CD14-positive monocyte (primary cell): ENCODE results near the gene GRIA1. TPM values are rescaled to one million over a fixed set of nuclear protein-coding genes. Genes with fewer than 3 reads are reported as not detected.

ENCODE experiments used
- DNase-seq, 3 donors: peaks; one replicate each; pipeline ENCODE4 v3.0.0-alpha.2; 2011 to 2022
- H2AFZ ChIP-seq: 2 replicates; pipeline ENCODE4 v1.6.0; 2012; ENCODE audit warnings: mild to moderate bottlenecking, low read depth, low read length, inconsistent platforms; ENCODE audit not compliant: insufficient read depth, poor library complexity, severe bottlenecking
- H3K27ac ChIP-seq, 2 donors: 1 replicate in 1 of 2; 2 replicates in 1 of 2; pipeline ENCODE4 v1.5.1; 2012 to 2013; ENCODE audit warnings: low read length in 2 of 2, control low read depth in 1 of 2, inconsistent platforms in 1 of 2, low read depth in 1 of 2, mild to moderate bottlenecking in 1 of 2
- H3K27me3 ChIP-seq, 2 donors: one replicate each; pipeline versions ENCODE4 v1.6.0 to v1.6.1; 2011 to 2013; ENCODE audit warnings: low read length in 2 of 2; ENCODE audit not compliant: control insufficient read depth in 2 of 2, insufficient read depth in 2 of 2
- H3K36me3 ChIP-seq, 2 donors: replicated peaks in 1 of 2; 1 replicate in 1 of 2; 2 replicates in 1 of 2; pipeline versions ENCODE4 v1.5.1 to v1.6.1; 2012 to 2013; ENCODE audit warnings: low read length in 2 of 2, control low read depth in 1 of 2, inconsistent platforms in 1 of 2, mild to moderate bottlenecking in 1 of 2; ENCODE audit not compliant: insufficient read depth in 2 of 2, control insufficient read depth in 1 of 2
- H3K4me1 ChIP-seq, 2 donors: 1 replicate in 1 of 2; 2 replicates in 1 of 2; pipeline versions ENCODE4 v1.5.1 to v1.6.1; 2012 to 2013; ENCODE audit warnings: low read length in 2 of 2, control low read depth in 1 of 2, inconsistent platforms in 1 of 2, mild to moderate bottlenecking in 1 of 2, moderate library complexity in 1 of 2; ENCODE audit not compliant: insufficient read depth in 2 of 2, control insufficient read depth in 1 of 2
- H3K4me2 ChIP-seq: replicated peaks from 2 replicates; pipeline ENCODE3; 2012; ENCODE audit warnings: low read length, moderate library complexity, mild to moderate bottlenecking; ENCODE audit not compliant: poor library complexity, severe bottlenecking; ENCODE audit errors: extremely low read depth
- H3K4me3 ChIP-seq, 3 experiments: fragments of 200-600 bp in 1 of 3; sonication (generic) in 1 of 3; replicated peaks in 1 of 3; 1 replicate in 2 of 3; 2 replicates in 1 of 3; pipeline ENCODE4 v1.5.1; 2011 to 2013; ENCODE audit warnings: low read length in 3 of 3, mild to moderate bottlenecking in 3 of 3, control low read depth in 2 of 3, low read depth in 2 of 3, inconsistent platforms in 1 of 3, moderate library complexity in 1 of 3
- H3K79me2 ChIP-seq: 2 replicates; pipeline ENCODE4 v1.6.0; 2012; ENCODE audit warnings: mild to moderate bottlenecking, control low read depth, inconsistent platforms, low read length, moderate library complexity; ENCODE audit not compliant: insufficient read depth
- H3K9ac ChIP-seq: 2 replicates; pipeline ENCODE4 v1.6.0; 2017; ENCODE audit warnings: low read length, mild to moderate bottlenecking; ENCODE audit not compliant: insufficient read depth, poor library complexity, severe bottlenecking
- H3K9me3 ChIP-seq, 2 donors: replicated peaks in 1 of 2; 1 replicate in 1 of 2; 2 replicates in 1 of 2; pipeline versions ENCODE4 v1.5.1 to v1.6.1; 2012 to 2013; ENCODE audit warnings: low read length in 2 of 2, control low read depth in 1 of 2; ENCODE audit not compliant: control insufficient read depth in 1 of 2, insufficient read depth in 1 of 2
- H4K20me1 ChIP-seq: 2 replicates; pipeline ENCODE4 v1.6.0; 2012; ENCODE audit warnings: mild to moderate bottlenecking, low read length, control low read depth, moderate library complexity; ENCODE audit not compliant: insufficient read depth
- H3K27ac Mint-ChIP-seq, 7 donors: one replicate each; pipeline ENCODE4 v1.8.0; 2020; ENCODE audit warnings: mild to moderate bottlenecking in 7 of 7, mixed read lengths in 7 of 7, moderate library complexity in 6 of 7, inconsistent platforms in 2 of 7
- H3K27me3 Mint-ChIP-seq, 3 donors: one replicate each; pipeline ENCODE4 v1.8.0; 2021 to 2022; ENCODE audit warnings: low read depth in 3 of 3, mild to moderate bottlenecking in 3 of 3, mixed read lengths in 3 of 3, moderate library complexity in 3 of 3, inconsistent platforms in 1 of 3
- H3K36me3 Mint-ChIP-seq, 2 donors: one replicate each; pipeline ENCODE4 v1.8.0; 2020; ENCODE audit warnings: mixed read lengths in 2 of 2, inconsistent platforms in 1 of 2, mild to moderate bottlenecking in 1 of 2
- H3K4me1 Mint-ChIP-seq: one replicate; pipeline ENCODE4 v1.8.0; 2020; ENCODE audit warnings: mild to moderate bottlenecking, mixed read lengths
- H3K4me3 Mint-ChIP-seq, 2 donors: one replicate each; pipeline ENCODE4 v1.8.0; 2020; ENCODE audit warnings: mild to moderate bottlenecking in 2 of 2, mixed read lengths in 2 of 2, moderate library complexity in 1 of 2
- H3K9me3 Mint-ChIP-seq, 7 donors: one replicate each; pipeline ENCODE4 v1.8.0; 2020 to 2022; ENCODE audit warnings: mixed read lengths in 7 of 7, mild to moderate bottlenecking in 6 of 7, moderate library complexity in 6 of 7, inconsistent platforms in 2 of 7
- WGBS: methylation state at CpG from one replicate; pipeline ENCODE4 v1.1.5; 2013; ENCODE audit warnings: missing lambda C conversion rate; ENCODE audit not compliant: insufficient coverage; 5-methylcytosine and 5-hydroxymethylcytosine counted together
- intact Hi-C, 2 donors: fragments of 100-400 bp; cut with micrococcal nuclease; formaldehyde crosslinking; loops; one replicate each; pipeline versions ENCODE4 v1.15.0 to v1.15.1; 2023
- polyA plus RNA-seq, 3 donors: library from polyadenylated mRNA; depleted of rRNA in 1 of 3; unstranded in 2 of 3; stranded (reverse) in 1 of 3; fragments of 300-500 nt in 2 of 3; fragments of >200 nt in 1 of 3; fragmentation: Illumina TruSeq in 2 of 3; gene quantifications; 1 replicate in 2 of 3; 2 replicates in 1 of 3; pipeline ENCODE4 v1.2.3, GENCODE V29; 2012 to 2021
- TF ChIP-seq, protein P1 (sequence below): fragments of 200-600 bp; IDR thresholded peaks from one replicate; pipeline ENCODE4 v1.8.0; 2022; ENCODE audit warnings: antibody characterized with exemption, mild to moderate bottlenecking

The GRIA1 gene
- polyA plus RNA-seq, 3 donors = not detected

DNA sequence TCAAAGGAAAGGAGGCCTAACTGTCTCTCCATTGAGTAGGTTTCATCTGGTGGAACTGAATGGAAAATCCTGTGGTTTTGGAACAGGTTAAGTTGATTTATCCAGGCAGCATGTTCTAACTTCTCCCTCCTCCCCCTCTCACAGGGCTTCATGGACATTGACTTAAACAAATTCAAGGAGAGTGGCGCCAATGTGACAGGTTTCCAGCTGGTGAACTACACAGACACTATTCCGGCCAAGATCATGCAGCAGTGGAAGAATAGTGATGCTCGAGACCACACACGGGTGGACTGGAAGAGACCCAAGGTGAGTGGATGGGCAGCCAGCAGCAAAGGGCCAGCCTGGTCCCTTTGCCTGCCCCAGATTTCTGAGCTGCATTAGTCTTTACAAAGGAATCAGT lies 183.9 kb downstream of the GRIA1 start:
- no peak overlapping the region for H3K4me3 ChIP-seq
- H3K27ac ChIP-seq = no peak overlapping the region
- H3K79me2 ChIP-seq = no peaks in the 10 kb centered on the region
- no peaks in the 10 kb centered on the region for H3K9me3 ChIP-seq
- 100% methylated on average over 4 of the region's 4 CpGs for WGBS
- no peaks in the 10 kb centered on the region for H3K36me3 ChIP-seq
- peaks cover 0 to 12% (median 5%) of the 10 kb centered on the region in 7 donors for H3K9me3 Mint-ChIP-seq
- no peaks in the 10 kb centered on the region for H3K27me3 ChIP-seq
- H2AFZ ChIP-seq = no peak overlapping the region
- no peak overlapping the region for H3K9ac ChIP-seq
- no peak overlapping the region for H3K27ac Mint-ChIP-seq
- H3K36me3 Mint-ChIP-seq = no peaks in the 10 kb centered on the region
- H3K27me3 Mint-ChIP-seq = no peaks in the 10 kb centered on the region
- TF ChIP-seq, protein P1, sequence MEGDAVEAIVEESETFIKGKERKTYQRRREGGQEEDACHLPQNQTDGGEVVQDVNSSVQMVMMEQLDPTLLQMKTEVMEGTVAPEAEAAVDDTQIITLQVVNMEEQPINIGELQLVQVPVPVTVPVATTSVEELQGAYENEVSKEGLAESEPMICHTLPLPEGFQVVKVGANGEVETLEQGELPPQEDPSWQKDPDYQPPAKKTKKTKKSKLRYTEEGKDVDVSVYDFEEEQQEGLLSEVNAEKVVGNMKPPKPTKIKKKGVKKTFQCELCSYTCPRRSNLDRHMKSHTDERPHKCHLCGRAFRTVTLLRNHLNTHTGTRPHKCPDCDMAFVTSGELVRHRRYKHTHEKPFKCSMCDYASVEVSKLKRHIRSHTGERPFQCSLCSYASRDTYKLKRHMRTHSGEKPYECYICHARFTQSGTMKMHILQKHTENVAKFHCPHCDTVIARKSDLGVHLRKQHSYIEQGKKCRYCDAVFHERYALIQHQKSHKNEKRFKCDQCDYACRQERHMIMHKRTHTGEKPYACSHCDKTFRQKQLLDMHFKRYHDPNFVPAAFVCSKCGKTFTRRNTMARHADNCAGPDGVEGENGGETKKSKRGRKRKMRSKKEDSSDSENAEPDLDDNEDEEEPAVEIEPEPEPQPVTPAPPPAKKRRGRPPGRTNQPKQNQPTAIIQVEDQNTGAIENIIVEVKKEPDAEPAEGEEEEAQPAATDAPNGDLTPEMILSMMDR = no peak
- no peaks in the 10 kb centered on the region for H3K4me1 ChIP-seq
- DNase-seq = no peak
- H3K4me2 ChIP-seq = no peak overlapping the region
- no peaks in the 10 kb centered on the region for H3K4me1 Mint-ChIP-seq
- H4K20me1 ChIP-seq = no peaks in the 10 kb centered on the region
- H3K4me3 Mint-ChIP-seq = no peak overlapping the region
- intact Hi-C loops = no loop called here

DNA sequence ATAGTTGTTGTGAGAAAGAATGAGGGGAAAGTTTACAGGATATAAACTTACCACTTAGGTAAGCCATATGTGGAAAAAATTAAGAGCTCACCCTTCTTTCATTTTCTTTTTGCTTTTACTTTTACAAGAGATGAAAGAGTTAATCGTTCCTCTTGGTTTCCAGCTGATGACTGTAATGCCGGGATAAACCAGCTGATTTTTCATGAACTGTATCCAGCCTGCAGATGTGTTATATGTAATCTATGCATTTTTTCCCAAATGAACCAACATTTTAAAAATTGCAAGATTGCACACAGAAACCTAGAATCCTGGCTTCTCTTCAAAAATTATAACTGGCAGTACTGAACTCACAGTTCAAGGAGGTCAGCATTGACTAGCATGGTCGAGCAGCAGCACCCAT lies 185.9 kb downstream of the GRIA1 start:
- no peaks in the 10 kb centered on the region for H3K9me3 ChIP-seq
- 33% methylated on average over 1 of the region's 3 CpGs for WGBS
- no peak for DNase-seq

More for the DNA sequence above, 185.9 kb downstream of the GRIA1 start:
- Histone ChIP-seq H2AFZ (no peak overlapping the region), H4K20me1 (no peaks in the 10 kb centered on the region), H3K79me2 (no peaks in the 10 kb centered on the region), H3K27me3 (no peaks in the 10 kb centered on the region), H3K9ac (no peak overlapping the region), H3K4me2 (no peak overlapping the region), H3K36me3 (no peaks in the 10 kb centered on the region), H3K4me1 (no peaks in the 10 kb centered on the region), H3K4me3 (no peak overlapping the region), H3K27ac (no peak overlapping the region)
- no peak overlapping the region for H3K4me3 Mint-ChIP-seq
- H3K27me3 Mint-ChIP-seq = no peaks in the 10 kb centered on the region
- H3K9me3 Mint-ChIP-seq = peaks cover 2 to 16% (median 5%) of the 10 kb centered on the region in 7 donors
- TF ChIP-seq, protein P1 = no peak
- intact Hi-C loops = no loop called here
- H3K27ac Mint-ChIP-seq = no peak overlapping the region
- no peaks in the 10 kb centered on the region for H3K4me1 Mint-ChIP-seq
- no peaks in the 10 kb centered on the region for H3K36me3 Mint-ChIP-seq
